ENCODE measurements around the gene ANKRD22. TPM values are rescaled to one million over a fixed set of nuclear protein-coding genes. Genes with fewer than 3 reads are reported as not detected.

The ANKRD22 gene
- polyA plus RNA-seq, 1 of the 3 experiments (the other 2 are of a cell fraction), result 0.15 TPM

GRCh38 chr10:88865281-88865876 is 13.7 kb upstream of the ANKRD22 start:
- no peak overlapping the region for H3K27ac ChIP-seq (ENCODE audit: low read depth in 2 of 2, low read length in 1 of 2)
- H3K4me1 ChIP-seq (ENCODE audit: control insufficient read depth in 1 of 2, insufficient read depth in 2 of 2, low read depth in 1 of 2, low read length in 1 of 2), result no peaks in the 10 kb centered on the region; a peak in 1 of 4 replicates
- TF ChIP-seq FOXJ3 (CRISPR knock-in tag; IDR thresholded peaks at IDR 0.05) (no peak), RAD21 (IDR thresholded peaks at IDR 0.05; ENCODE audit: low read length) (peak; percentile 24; the same call in 1 of the 2 replicates), ZBTB33 (IDR thresholded peaks at IDR 0.05; ENCODE audit: borderline replicate concordance, low read depth) (no peak), CTCF (IDR thresholded peaks at IDR 0.05) (peak; percentile 37)
- 90% methylated on average over 4 of the region's 4 CpGs for WGBS (ENCODE audit: low lambda C conversion rate)
- H4K20me1 ChIP-seq (ENCODE audit: insufficient read depth), result no peaks in the 10 kb centered on the region
- H3K4me3 ChIP-seq (ENCODE audit: low read depth in 2 of 2, low read length in 1 of 2), result no peak overlapping the region
- H3K9ac ChIP-seq, result no peak overlapping the region
- CTCF ChIA-PET, result interaction anchor here (0.6 to 2.2 kb wide), 3 partner anchors 10 to 69 kb away, joined by 3 to 11 read pairs (median 4); no protein-coding TSS in a partner anchor
- no peaks in the 10 kb centered on the region for H3K9me3 ChIP-seq
- no peaks in the 10 kb centered on the region for H3K79me2 ChIP-seq (ENCODE audit: insufficient read depth)
- H3K9me2 ChIP-seq, result no peaks in the 10 kb centered on the region
- POLR2A ChIA-PET, result no interaction called here
- no peak for DNase-seq
- no peaks in the 10 kb centered on the region for H3F3A ChIP-seq (replicated peaks; ENCODE audit: insufficient read depth)
- no peak overlapping the region for H2AFZ ChIP-seq (ENCODE audit: low read depth)
- no peaks in the 10 kb centered on the region for H3K27me3 ChIP-seq (ENCODE audit: insufficient read depth)
- H3K36me3 ChIP-seq (replicated peaks in 1 of 2; ENCODE audit: control insufficient read depth in 1 of 2, insufficient read depth in 2 of 2, low read length in 1 of 2), result no peaks in the 10 kb centered on the region
- H3K4me2 ChIP-seq, result no peak overlapping the region

- CTCF ChIA-PET, result interaction anchor here (0.7 to 2.0 kb wide), 4 partner anchors 10 to 296 kb away, joined by 3 to 6 read pairs (median 3); partner anchors contain the start of gene ANKRD22
- 95% methylated on average over 1 of the region's 1 CpG for WGBS (ENCODE audit: low lambda C conversion rate)
- Histone ChIP-seq H3K36me3 (replicated peaks in 1 of 2; ENCODE audit: control insufficient read depth in 1 of 2, insufficient read depth in 2 of 2, low read length in 1 of 2) (no peaks in the 10 kb centered on the region), H3K9me2 (no peaks in the 10 kb centered on the region), H3K27me3 (ENCODE audit: insufficient read depth) (no peaks in the 10 kb centered on the region), H3K4me1 (ENCODE audit: control insufficient read depth in 1 of 2, insufficient read depth in 2 of 2, low read depth in 1 of 2, low read length in 1 of 2) (no peaks in the 10 kb centered on the region), H4K20me1 (ENCODE audit: insufficient read depth) (no peaks in the 10 kb centered on the region), H3K9me3 (no peaks in the 10 kb centered on the region), H3K4me3 (ENCODE audit: low read depth in 2 of 2, low read length in 1 of 2) (no peak overlapping the region), H2AFZ (ENCODE audit: low read depth) (no peak overlapping the region), H3K27ac (ENCODE audit: low read depth in 2 of 2, low read length in 1 of 2) (no peak overlapping the region), H3F3A (replicated peaks; ENCODE audit: insufficient read depth) (peaks cover 2% of the 10 kb centered on the region), H3K9ac (no peak overlapping the region), H3K79me2 (ENCODE audit: insufficient read depth) (no peaks in the 10 kb centered on the region), H3K4me2 (no peak overlapping the region)
- no peak for TF ChIP-seq FOXM1 (IDR thresholded peaks at IDR 0.05; ENCODE audit: low read depth)
- TF ChIP-seq SMC3 (IDR thresholded peaks at IDR 0.05; ENCODE audit: low read depth, low read length), result no peak
- TF ChIP-seq USF2 (IDR thresholded peaks at IDR 0.05; ENCODE audit: borderline replicate concordance, low read depth, low read length), result no peak
- TF ChIP-seq SIN3A (IDR thresholded peaks at IDR 0.05; ENCODE audit: borderline replicate concordance, low read depth, low read length), result no peak
- TF ChIP-seq MXI1 (IDR thresholded peaks at IDR 0.05; ENCODE audit: low read depth, low read length), result no peak
- TF ChIP-seq CTCF (IDR thresholded peaks at IDR 0.05), result no peak
- TF ChIP-seq REST (IDR thresholded peaks at IDR 0.05; ENCODE audit: low read depth, low read length), result no peak
- TF ChIP-seq YY1 (IDR thresholded peaks at IDR 0.05; ENCODE audit: low read depth), result no peak
- no peak for TF ChIP-seq TCF12 (IDR thresholded peaks at IDR 0.05)
- TF ChIP-seq MAX (IDR thresholded peaks at IDR 0.05; ENCODE audit: low read depth), result no peak
- POLR2A ChIA-PET, result no interaction called here
- no peak for DNase-seq
Observed at GRCh38 chr10:88861036-88861435, 9.4 kb upstream of the ANKRD22 start.

Measured in SK-N-SH (cell line).